ENCODE data around the gene CCDC73.

The CCDC73 gene

DNA sequence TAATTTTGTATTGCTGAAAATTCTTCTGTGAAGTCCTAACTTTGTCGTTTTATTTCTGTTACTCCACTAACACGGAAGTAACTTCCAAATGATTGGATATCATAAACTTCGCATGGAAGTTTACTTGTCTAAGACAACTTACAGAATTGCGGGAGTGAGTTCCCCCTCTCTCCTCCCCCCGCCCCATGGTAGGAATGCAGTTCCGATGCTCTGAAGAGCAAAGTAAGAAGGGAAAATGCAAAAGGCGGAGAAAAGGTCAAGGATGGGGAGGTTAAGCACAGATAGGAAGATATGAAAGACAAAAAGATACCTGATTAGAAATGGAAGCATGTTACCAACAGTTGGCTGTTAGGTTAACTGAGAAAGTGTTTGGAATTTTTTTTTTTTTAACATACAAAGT is 209.5 kb downstream of the CCDC73 start:
- peaks cover 27% of the 10 kb centered on the region for H3K4me1 ChIP-seq (ENCODE audit: low read length)
- H3K9ac ChIP-seq (ENCODE audit: low read length): peak overlapping the region; percentile 98
- H2AFZ ChIP-seq (ENCODE audit: low read depth, low read length): no peak overlapping the region
- TF ChIP-seq EZH2phosphoT487 (IDR thresholded peaks at IDR 0.05; ENCODE audit: low read depth): no peak
- TF ChIP-seq, protein P1, sequence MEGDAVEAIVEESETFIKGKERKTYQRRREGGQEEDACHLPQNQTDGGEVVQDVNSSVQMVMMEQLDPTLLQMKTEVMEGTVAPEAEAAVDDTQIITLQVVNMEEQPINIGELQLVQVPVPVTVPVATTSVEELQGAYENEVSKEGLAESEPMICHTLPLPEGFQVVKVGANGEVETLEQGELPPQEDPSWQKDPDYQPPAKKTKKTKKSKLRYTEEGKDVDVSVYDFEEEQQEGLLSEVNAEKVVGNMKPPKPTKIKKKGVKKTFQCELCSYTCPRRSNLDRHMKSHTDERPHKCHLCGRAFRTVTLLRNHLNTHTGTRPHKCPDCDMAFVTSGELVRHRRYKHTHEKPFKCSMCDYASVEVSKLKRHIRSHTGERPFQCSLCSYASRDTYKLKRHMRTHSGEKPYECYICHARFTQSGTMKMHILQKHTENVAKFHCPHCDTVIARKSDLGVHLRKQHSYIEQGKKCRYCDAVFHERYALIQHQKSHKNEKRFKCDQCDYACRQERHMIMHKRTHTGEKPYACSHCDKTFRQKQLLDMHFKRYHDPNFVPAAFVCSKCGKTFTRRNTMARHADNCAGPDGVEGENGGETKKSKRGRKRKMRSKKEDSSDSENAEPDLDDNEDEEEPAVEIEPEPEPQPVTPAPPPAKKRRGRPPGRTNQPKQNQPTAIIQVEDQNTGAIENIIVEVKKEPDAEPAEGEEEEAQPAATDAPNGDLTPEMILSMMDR (IDR thresholded peaks at IDR 0.05; ENCODE audit: low read depth, low read length): no peak
- peaks cover 64% of the 10 kb centered on the region for H3K79me2 ChIP-seq (ENCODE audit: low read length)
- H3K9me3 ChIP-seq (ENCODE audit: insufficient read depth, low read length): no peaks in the 10 kb centered on the region
- peak overlapping the region; percentile 99 for H3K4me3 ChIP-seq (ENCODE audit: low read length)
- no peaks in the 10 kb centered on the region for H3K27me3 ChIP-seq (ENCODE audit: low read depth, low read length)
- peaks cover 24% of the 10 kb centered on the region for H3K36me3 ChIP-seq (replicated peaks; ENCODE audit: low read depth, low read length)
- peak overlapping the region; percentile 76 for H3K27ac ChIP-seq (ENCODE audit: low read length)
- peak overlapping the region; percentile 92 for H3K4me2 ChIP-seq (ENCODE audit: low read length)
- H4K20me1 ChIP-seq (ENCODE audit: insufficient read depth, low read length): peaks cover 42% of the 10 kb centered on the region

DNA sequence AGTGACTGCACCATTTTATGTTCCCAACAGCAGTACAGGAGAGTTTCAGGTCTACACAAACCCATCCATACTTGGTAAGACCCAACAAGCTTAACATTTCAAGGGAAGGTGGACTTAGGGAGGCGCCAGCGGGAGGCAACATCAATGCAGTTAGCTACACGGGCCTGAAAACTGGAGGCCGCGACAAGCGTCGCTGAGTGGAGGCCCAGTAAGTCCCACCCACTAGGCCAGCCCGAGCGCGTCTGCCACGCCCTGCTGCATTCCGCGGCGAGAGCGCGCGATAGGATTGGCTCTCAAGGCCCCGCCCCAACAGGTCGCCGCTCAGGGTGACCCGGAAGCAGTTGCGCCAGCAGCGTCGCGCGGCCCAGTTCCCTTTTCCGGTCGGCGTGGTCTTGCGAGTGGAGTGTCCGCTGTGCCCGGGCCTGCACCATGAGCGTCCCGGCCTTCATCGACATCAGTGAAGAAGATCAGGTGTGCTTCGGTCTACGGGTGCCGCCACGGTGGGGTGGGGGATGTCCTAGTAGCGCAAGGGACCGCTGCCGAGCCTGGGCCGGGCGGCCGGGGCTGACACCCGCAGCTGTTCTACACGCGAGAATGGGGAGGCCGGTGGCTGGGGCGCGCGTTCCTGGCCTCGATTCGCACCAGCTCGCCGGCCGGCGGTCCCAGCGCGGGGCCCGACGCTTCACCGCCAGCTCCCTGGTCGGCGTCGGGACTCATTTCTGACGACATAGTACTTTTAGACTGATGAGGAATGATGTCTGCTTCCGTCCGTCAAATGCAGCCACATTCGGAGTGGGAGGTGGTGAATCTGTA is 210.8 kb downstream of the CCDC73 start, which contains the start of gene EIF3M:
TSS of gene EIF3M (plus strand) at position 373 of the 813 bp plus-strand sequence. CDS start at position 430, 57 bp downstream.
- Histone ChIP-seq H3K4me2 (ENCODE audit: low read length) (peak within 1 kb of the TSS; percentile 92), H3K27me3 (ENCODE audit: low read depth, low read length) (no peaks in the 10 kb centered on the region), H4K20me1 (ENCODE audit: insufficient read depth, low read length) (peaks cover 39% of the 10 kb centered on the region), H3K4me3 (ENCODE audit: low read length) (peak within 1 kb of the TSS; percentile 99), H3K36me3 (replicated peaks; ENCODE audit: low read depth, low read length) (peaks cover 17% of the 10 kb centered on the region), H2AFZ (ENCODE audit: low read depth, low read length) (peak within 1 kb of the TSS; percentile 61), H3K79me2 (ENCODE audit: low read length) (peaks cover 51% of the 10 kb centered on the region), H3K27ac (ENCODE audit: low read length) (peak within 1 kb of the TSS; percentile 76), H3K9ac (ENCODE audit: low read length) (peak within 1 kb of the TSS; percentile 98), H3K4me1 (ENCODE audit: low read length) (peaks cover 27% of the 10 kb centered on the region), H3K9me3 (ENCODE audit: insufficient read depth, low read length) (no peaks in the 10 kb centered on the region)
- TF ChIP-seq, protein P1 (IDR thresholded peaks at IDR 0.05; ENCODE audit: low read depth, low read length): no peak
- no peak for TF ChIP-seq EZH2phosphoT487 (IDR thresholded peaks at IDR 0.05; ENCODE audit: low read depth)

DNA sequence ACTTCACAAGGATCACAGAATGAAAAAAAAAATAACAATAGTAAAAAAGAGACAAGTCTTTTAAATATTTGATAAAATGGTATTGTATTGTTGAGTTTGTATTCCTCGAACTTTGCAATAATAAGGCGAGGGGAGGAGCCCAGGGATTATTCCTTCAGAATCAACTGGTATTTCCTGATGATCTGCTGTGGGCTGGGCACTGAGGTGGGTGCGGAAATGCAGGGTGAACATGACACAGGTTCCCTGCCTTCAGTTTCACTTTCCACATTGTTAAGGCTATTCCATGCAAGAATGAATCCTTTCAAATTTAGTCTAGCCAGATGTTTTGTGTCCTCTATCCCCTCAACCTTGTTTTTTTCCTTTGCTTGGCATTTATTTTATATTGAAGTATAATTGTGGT is 212.9 kb downstream of the CCDC73 start:
- Histone ChIP-seq H3K79me2 (ENCODE audit: low read length) (peaks cover 30% of the 10 kb centered on the region), H3K4me2 (ENCODE audit: low read length) (no peak overlapping the region), H4K20me1 (ENCODE audit: insufficient read depth, low read length) (peaks cover 20% of the 10 kb centered on the region), H3K9me3 (ENCODE audit: insufficient read depth, low read length) (no peaks in the 10 kb centered on the region), H3K27ac (ENCODE audit: low read length) (no peak overlapping the region), H3K36me3 (replicated peaks; ENCODE audit: low read depth, low read length) (peaks cover 3% of the 10 kb centered on the region), H2AFZ (ENCODE audit: low read depth, low read length) (no peak overlapping the region), H3K9ac (ENCODE audit: low read length) (no peak overlapping the region), H3K27me3 (ENCODE audit: low read depth, low read length) (no peaks in the 10 kb centered on the region), H3K4me1 (ENCODE audit: low read length) (peaks cover 19% of the 10 kb centered on the region), H3K4me3 (ENCODE audit: low read length) (no peak overlapping the region)
- no peak for TF ChIP-seq EZH2phosphoT487 (IDR thresholded peaks at IDR 0.05; ENCODE audit: low read depth)
- TF ChIP-seq, protein P1 (IDR thresholded peaks at IDR 0.05; ENCODE audit: low read depth, low read length): no peak

DNA sequence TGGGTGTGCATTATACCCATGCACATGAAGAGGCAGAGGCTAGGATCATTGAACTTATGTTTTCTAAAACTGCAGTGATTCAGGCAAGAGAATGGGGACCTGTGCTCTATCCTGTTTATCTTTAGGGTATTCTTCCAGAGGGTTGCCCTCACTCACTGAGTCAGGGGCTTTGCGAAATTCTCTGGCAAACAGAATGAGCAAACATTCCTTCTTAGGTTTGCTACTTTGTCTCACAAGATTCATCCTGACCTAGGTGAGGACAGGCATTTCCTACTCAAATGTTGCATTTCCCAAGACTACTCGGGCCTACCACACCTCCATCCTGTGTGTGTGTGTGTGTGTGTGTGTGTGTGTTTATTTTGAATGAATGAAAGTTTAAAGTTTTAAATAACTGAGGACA is 213.5 kb downstream of the CCDC73 start:
- Histone ChIP-seq H3K9me3 (ENCODE audit: insufficient read depth, low read length) (no peaks in the 10 kb centered on the region), H3K79me2 (ENCODE audit: low read length) (peaks cover 24% of the 10 kb centered on the region), H3K9ac (ENCODE audit: low read length) (no peak overlapping the region), H4K20me1 (ENCODE audit: insufficient read depth, low read length) (peaks cover 14% of the 10 kb centered on the region), H3K27me3 (ENCODE audit: low read depth, low read length) (no peaks in the 10 kb centered on the region), H3K4me3 (ENCODE audit: low read length) (no peak overlapping the region), H3K27ac (ENCODE audit: low read length) (no peak overlapping the region), H2AFZ (ENCODE audit: low read depth, low read length) (no peak overlapping the region), H3K4me1 (ENCODE audit: low read length) (peaks cover 13% of the 10 kb centered on the region), H3K4me2 (ENCODE audit: low read length) (no peak overlapping the region), H3K36me3 (replicated peaks; ENCODE audit: low read depth, low read length) (no peaks in the 10 kb centered on the region)
- no peak for TF ChIP-seq EZH2phosphoT487 (IDR thresholded peaks at IDR 0.05; ENCODE audit: low read depth)
- TF ChIP-seq, protein P1 (IDR thresholded peaks at IDR 0.05; ENCODE audit: low read depth, low read length): no peak
